Stomach smooth muscle (tissue), 2 donors: ENCODE measurements around the gene LIF.

ENCODE experiments used
- H3K27ac ChIP-seq: one replicate; pipeline ENCODE4 v1.7.0; 2013; ENCODE audit warnings: mild to moderate bottlenecking, low read length, inconsistent platforms
- H3K27me3 ChIP-seq, 2 donors: one replicate each; pipeline ENCODE4 v1.7.0; 2013; ENCODE audit warnings: low read length in 2 of 2; ENCODE audit not compliant: insufficient read depth in 2 of 2, control insufficient read depth in 1 of 2
- H3K36me3 ChIP-seq, 2 donors: one replicate each; pipeline ENCODE4 v1.7.0; 2013; ENCODE audit warnings: low read length in 2 of 2; ENCODE audit not compliant: control insufficient read depth in 2 of 2, insufficient read depth in 2 of 2
- H3K4me1 ChIP-seq: one replicate; pipeline ENCODE4 v1.7.0; 2013; ENCODE audit warnings: low read length; ENCODE audit not compliant: control insufficient read depth, insufficient read depth
- H3K4me3 ChIP-seq, 2 donors: one replicate each; pipeline ENCODE4 v1.7.0; 2013; ENCODE audit warnings: low read length in 2 of 2
- H3K9ac ChIP-seq, 2 donors: one replicate each; pipeline ENCODE4 v1.7.0; 2013; ENCODE audit warnings: low read length in 2 of 2, mild to moderate bottlenecking in 1 of 2
- H3K9me3 ChIP-seq, 2 donors: one replicate each; pipeline ENCODE4 v1.7.0; 2013; ENCODE audit warnings: low read length in 2 of 2; ENCODE audit not compliant: control insufficient read depth in 2 of 2
- donor health status: healthy.
- donor health status: Pancreatic carcinoma.

Gene LIF

DNA sequence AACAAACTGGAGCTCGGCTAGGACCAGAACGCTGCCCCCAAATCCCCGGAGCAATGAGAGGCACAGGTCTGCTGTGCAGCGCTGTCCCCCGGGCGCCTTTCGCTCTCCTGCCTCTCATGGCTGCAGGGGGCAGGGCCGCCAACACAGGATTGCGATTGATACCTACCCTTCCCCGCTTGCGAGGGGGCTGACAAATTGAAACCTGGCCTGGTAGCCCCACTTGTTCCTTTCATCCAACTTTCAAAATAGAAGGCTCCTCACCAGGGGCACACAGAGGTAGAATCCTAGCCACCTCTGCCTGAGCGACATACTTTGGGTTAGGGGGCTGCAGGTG is 43.4 kb upstream of the LIF start:
- H3K4me3 ChIP-seq = peak overlapping the region; percentile 65 to 88
- H3K4me1 ChIP-seq = peaks cover 38% of the 10 kb centered on the region
- H3K27ac ChIP-seq = peak overlapping the region; percentile 90
- H3K9ac ChIP-seq = peak overlapping the region; percentile 70 to 74
- H3K9me3 ChIP-seq = no peaks in the 10 kb centered on the region
- peaks cover 16 to 30% of the 10 kb centered on the region in 2 donors for H3K36me3 ChIP-seq
- H3K27me3 ChIP-seq = no peaks in the 10 kb centered on the region

DNA sequence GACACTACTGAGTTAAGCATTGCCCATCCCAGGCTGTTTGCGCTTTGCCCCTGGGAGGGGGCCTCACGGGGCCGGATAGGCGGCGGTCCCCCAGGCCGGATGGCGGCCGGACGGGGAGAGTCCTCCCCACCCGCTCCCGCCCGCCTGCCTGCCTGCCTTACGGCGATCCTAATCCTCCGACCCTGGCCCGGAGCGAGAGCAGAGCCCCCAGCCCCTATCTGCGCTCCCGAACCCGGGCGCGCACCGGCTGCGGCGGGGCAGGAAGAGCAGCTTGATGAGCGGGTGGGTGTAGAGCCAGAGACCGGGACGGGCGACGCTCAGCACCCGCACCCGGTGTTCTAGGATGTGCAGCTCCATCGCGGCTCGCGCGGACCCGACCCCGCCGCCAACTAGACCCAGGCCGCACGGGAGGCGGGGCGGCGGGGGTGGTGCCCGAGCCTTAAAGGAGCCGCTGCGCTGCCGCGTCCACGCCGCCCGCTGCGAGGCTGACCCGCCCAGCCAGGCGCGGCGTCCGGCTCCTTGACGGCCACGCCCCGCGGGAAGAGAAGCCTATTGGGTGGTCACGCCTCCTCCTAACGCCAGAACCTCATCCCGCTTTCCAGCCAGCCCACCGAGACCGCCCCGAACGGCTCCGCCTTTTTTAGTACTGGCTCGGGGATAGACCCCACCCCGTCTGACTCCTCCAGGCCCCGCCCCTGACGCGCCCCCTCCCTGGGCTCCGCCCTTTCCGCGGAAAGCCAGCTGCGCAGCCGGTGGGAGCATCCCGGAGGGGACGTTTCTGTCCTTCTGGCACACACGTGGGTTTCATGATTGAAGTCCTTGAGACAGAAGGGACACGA is 42.8 kb upstream of the LIF start, which contains the start of gene CASTOR1:
Gene CASTOR1, minus strand, starts transcription at position 365 of the 839 bp plus-strand sequence. Its CDS starts 8 bp downstream, at position 357.
- Histone ChIP-seq H3K9me3 (no peaks in the 10 kb centered on the region), H3K27ac (peak within 1 kb of the TSS; percentile 90), H3K9ac (peak within 1 kb of the TSS; percentile 76 to 89), H3K4me1 (peaks cover 38% of the 10 kb centered on the region), H3K27me3 (no peaks in the 10 kb centered on the region), H3K36me3 (peaks cover 19 to 27% of the 10 kb centered on the region in 2 donors), H3K4me3 (peak within 1 kb of the TSS; percentile 80 to 88)

- Histone ChIP-seq H3K27me3 (no peaks in the 10 kb centered on the region), H3K4me3 (peak overlapping the region; percentile 80 to 88), H3K9ac (peak overlapping the region; percentile 76 to 89), H3K9me3 (no peaks in the 10 kb centered on the region), H3K27ac (peak overlapping the region; percentile 90), H3K36me3 (peaks cover 14 to 22% of the 10 kb centered on the region in 2 donors), H3K4me1 (peaks cover 38% of the 10 kb centered on the region)
These were observed 42.0 kb upstream of the LIF start for GRCh38 chr22:30288419-30289140.

DNA sequence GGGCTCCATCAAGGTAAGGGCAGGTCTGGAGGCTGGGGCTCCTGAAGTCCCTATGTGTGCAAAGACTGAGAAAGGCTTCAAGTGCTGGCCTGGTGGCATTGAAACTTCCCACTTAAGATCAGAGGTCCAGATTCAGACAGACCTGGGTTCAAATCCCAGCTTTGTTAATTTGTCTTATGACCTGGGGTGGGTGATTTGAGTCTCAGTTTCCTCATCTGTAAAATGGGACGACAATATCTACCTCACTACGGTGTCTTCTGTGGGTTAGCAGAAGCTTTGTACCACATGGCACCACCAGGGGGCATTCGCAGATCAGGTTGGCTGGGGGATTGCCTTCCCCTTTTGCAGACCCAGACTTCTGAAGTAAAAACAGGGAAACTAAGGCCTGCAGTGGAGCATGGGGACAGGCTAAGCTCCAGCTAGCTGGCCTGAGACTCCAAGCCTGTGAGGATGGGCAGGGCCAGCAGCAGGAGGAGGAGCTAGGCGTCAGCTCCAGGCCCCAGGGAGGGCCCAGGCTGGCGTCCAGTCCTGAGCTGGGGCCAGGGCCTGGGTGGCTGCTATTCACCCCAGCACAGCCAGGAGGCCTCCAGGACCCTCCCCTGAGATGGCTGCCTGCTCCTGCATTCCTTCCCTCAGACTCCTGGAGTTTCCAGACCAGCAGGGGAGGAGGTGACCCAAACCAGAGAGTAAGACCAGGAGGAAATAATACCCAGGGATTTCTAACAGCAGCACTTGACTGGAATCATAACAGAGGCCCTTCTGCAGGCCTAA is 41.3 kb upstream of the LIF start:
- Histone ChIP-seq H3K9ac (peak overlapping the region; percentile 76 to 89), H3K27me3 (no peaks in the 10 kb centered on the region), H3K4me1 (peaks cover 38% of the 10 kb centered on the region)

DNA sequence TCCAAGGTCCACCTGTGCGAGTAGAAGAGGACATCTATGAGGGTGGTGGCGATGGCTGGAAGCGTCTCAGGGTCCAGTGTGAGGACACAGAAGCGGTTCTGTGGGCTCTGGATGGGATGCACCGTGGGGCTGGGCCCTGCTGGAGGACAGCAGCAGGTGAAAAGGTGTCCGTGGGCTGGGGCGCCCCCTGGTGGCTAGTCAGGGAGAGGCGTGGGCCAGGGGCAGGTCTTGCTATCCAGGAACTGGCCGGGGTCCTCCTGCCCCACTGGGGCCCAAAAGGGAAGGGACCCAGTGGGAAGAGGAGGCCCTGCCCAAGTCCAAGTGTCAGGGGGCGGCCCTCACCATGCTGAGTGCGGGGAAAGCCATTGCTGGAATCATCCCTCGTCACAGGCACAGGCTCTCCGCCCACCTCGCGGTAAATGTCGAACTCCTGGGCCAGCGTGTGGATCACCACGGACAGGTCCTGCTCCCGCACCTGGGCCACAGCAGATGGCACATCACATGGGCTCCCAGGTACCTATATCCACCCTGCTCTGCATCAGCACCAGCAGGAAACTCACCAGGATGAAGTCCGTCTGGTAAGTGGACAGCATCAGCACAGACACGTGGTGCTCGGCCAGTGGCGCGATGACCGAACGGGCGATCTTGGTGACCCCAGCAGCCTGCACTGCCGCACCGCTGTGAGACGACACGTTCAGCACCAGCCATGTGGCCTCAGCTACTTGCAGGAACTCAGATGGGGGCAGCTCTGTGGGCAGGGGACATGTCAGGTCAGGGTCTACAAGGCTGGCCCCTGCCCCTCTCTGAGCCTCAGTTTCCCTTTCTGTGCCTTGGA is 40.5 kb upstream of the LIF start:
- Histone ChIP-seq H3K27ac (no peak overlapping the region), H3K9ac (peak overlapping the region in 1 of 2 donors; percentile 13), H3K9me3 (no peaks in the 10 kb centered on the region), H3K27me3 (no peaks in the 10 kb centered on the region), H3K36me3 (peaks cover 5 to 13% of the 10 kb centered on the region in 2 donors), H3K4me3 (no peak overlapping the region), H3K4me1 (peaks cover 38% of the 10 kb centered on the region)

More for the DNA sequence above, 41.3 kb upstream of the LIF start:
- Histone ChIP-seq H3K27ac (peak overlapping the region; percentile 90), H3K4me3 (peak overlapping the region; percentile 80 to 88), H3K36me3 (peaks cover 8 to 19% of the 10 kb centered on the region in 2 donors), H3K9me3 (no peaks in the 10 kb centered on the region)

- no peak overlapping the region for H3K9ac ChIP-seq
- peaks cover 5 to 11% of the 10 kb centered on the region in 2 donors for H3K36me3 ChIP-seq
- H3K4me1 ChIP-seq = peaks cover 35% of the 10 kb centered on the region
- H3K27me3 ChIP-seq = no peaks in the 10 kb centered on the region
- no peaks in the 10 kb centered on the region for H3K9me3 ChIP-seq
- no peak overlapping the region for H3K4me3 ChIP-seq
- no peak overlapping the region for H3K27ac ChIP-seq
These were observed 39.8 kb upstream of the LIF start for GRCh38 chr22:30286331-30286730.

GRCh38 chr22:30285846-30286200 is 39.3 kb upstream of the LIF start:
- no peaks in the 10 kb centered on the region for H3K27me3 ChIP-seq
- peaks cover 5 to 11% of the 10 kb centered on the region in 2 donors for H3K36me3 ChIP-seq
- H3K9ac ChIP-seq = no peak overlapping the region
- H3K27ac ChIP-seq = no peak overlapping the region
- peaks cover 30% of the 10 kb centered on the region for H3K4me1 ChIP-seq
- H3K9me3 ChIP-seq = no peaks in the 10 kb centered on the region
- no peak overlapping the region for H3K4me3 ChIP-seq

DNA sequence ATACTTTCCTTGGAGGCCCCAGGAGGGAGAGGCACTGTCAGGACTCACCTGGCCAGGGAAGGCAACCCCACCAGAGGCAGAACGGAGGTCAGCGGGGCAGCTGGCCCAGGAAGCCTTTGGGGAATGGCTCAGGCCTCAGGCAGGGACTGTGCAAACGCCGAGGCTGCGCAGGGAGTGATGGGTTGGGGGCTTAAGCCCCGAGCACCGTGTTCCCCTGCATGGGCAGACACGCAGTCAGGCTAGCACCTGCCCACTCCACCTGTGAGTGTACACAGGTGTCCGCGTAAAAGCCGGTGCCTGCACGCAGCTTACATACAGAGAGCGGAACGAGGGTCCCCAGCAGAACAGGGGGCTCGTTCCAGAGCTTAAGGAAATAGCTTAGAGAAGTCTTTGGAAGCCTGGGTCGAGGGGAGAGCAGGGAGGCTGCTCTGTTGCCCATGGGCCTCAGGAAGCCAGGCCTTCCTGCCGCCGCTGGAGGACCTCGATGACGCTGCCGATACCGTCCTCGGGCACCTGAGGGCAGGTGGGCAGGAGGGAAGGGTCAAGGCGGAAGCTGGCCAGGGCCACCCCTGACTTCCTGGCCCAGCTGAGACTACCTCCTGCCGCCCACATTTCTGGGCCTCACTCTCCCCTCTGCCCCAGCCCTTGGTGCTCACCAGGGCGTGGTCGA is 38.8 kb upstream of the LIF start:
- Histone ChIP-seq H3K9me3 (no peaks in the 10 kb centered on the region), H3K27ac (no peak overlapping the region), H3K4me1 (peaks cover 25% of the 10 kb centered on the region), H3K4me3 (no peak overlapping the region), H3K9ac (no peak overlapping the region), H3K27me3 (no peaks in the 10 kb centered on the region), H3K36me3 (peaks cover 5 to 11% of the 10 kb centered on the region in 2 donors)

GRCh38 chr22:30284666-30285065 is 38.1 kb upstream of the LIF start:
- Histone ChIP-seq H3K4me1 (peaks cover 18% of the 10 kb centered on the region), H3K27ac (no peak overlapping the region), H3K27me3 (no peaks in the 10 kb centered on the region), H3K4me3 (no peak overlapping the region), H3K9ac (no peak overlapping the region), H3K36me3 (peaks cover 5 to 11% of the 10 kb centered on the region in 2 donors), H3K9me3 (no peaks in the 10 kb centered on the region)
